Mammary epithelial cell (primary cell): Measurements from ENCODE around the gene COG3.

Experiments used
- CTCF ChIP-seq, 2 donors: IDR thresholded peaks in 1 of 2; conservative IDR thresholded peaks in 1 of 2; 2 replicates each; pipeline ENCODE4 v1.5.1; 2011 to 2012; ENCODE audit warnings: inconsistent platforms in 2 of 2, low read length in 2 of 2, mild to moderate bottlenecking in 2 of 2, control low read depth in 1 of 2, low read depth in 1 of 2; ENCODE audit not compliant: insufficient read depth in 1 of 2; ENCODE audit errors: extremely low read depth in 1 of 2
- EZH2 ChIP-seq: IDR thresholded peaks from 2 replicates; pipeline ENCODE4 v1.6.1; 2012; ENCODE audit warnings: low read length, inconsistent platforms, borderline replicate concordance

GRCh38 chr13:45436332-45436731, 28.4 kb upstream of the COG3 start:
- TF ChIP-seq CTCF (conservative IDR thresholded peaks at IDR 0.05 in 1 of 2, IDR thresholded peaks at IDR 0.05 in 1 of 2; ENCODE audit: extremely low read depth in 1 of 2, insufficient read depth in 1 of 2, low read depth in 1 of 2, low read length in 2 of 2) (no peak), EZH2 (no peak)
